ENCODE results near the gene ATP12A.

Gene ATP12A

GRCh38 chr13:24694907-24695306 is 14.7 kb downstream of the ATP12A start:
- DNase-seq (ENCODE audit: extremely low read depth, insufficient read length), result no peak
- H3K36me3 ChIP-seq (ENCODE audit: control insufficient read depth, insufficient read depth, low read length), result no peaks in the 10 kb centered on the region
- H3K4me3 ChIP-seq (replicated peaks; ENCODE audit: low read depth, low read length), result no peak overlapping the region
- TF ChIP-seq, protein P1, sequence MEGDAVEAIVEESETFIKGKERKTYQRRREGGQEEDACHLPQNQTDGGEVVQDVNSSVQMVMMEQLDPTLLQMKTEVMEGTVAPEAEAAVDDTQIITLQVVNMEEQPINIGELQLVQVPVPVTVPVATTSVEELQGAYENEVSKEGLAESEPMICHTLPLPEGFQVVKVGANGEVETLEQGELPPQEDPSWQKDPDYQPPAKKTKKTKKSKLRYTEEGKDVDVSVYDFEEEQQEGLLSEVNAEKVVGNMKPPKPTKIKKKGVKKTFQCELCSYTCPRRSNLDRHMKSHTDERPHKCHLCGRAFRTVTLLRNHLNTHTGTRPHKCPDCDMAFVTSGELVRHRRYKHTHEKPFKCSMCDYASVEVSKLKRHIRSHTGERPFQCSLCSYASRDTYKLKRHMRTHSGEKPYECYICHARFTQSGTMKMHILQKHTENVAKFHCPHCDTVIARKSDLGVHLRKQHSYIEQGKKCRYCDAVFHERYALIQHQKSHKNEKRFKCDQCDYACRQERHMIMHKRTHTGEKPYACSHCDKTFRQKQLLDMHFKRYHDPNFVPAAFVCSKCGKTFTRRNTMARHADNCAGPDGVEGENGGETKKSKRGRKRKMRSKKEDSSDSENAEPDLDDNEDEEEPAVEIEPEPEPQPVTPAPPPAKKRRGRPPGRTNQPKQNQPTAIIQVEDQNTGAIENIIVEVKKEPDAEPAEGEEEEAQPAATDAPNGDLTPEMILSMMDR (IDR thresholded peaks at IDR 0.05; ENCODE audit: insufficient read depth, low read length, poor library complexity, severe bottlenecking), result no peak
- 0 out of 2 replicates have a peak, but pooled peaks cover 1% of the 10 kb centered on the region for H3K27me3 ChIP-seq (replicated peaks; ENCODE audit: control insufficient read depth, insufficient read depth, low read length)

GRCh38 chr13:24698686-24699085 is 18.5 kb downstream of the ATP12A start:
- Histone ChIP-seq H3K27me3 (replicated peaks; ENCODE audit: control insufficient read depth, insufficient read depth, low read length) (no peaks in the 10 kb centered on the region), H3K36me3 (ENCODE audit: control insufficient read depth, insufficient read depth, low read length) (no peaks in the 10 kb centered on the region), H3K4me3 (replicated peaks; ENCODE audit: low read depth, low read length) (no peak overlapping the region)
- DNase-seq (ENCODE audit: extremely low read depth, insufficient read length), result no peak
- TF ChIP-seq, protein P1 (IDR thresholded peaks at IDR 0.05; ENCODE audit: insufficient read depth, low read length, poor library complexity, severe bottlenecking), result no peak

DNA sequence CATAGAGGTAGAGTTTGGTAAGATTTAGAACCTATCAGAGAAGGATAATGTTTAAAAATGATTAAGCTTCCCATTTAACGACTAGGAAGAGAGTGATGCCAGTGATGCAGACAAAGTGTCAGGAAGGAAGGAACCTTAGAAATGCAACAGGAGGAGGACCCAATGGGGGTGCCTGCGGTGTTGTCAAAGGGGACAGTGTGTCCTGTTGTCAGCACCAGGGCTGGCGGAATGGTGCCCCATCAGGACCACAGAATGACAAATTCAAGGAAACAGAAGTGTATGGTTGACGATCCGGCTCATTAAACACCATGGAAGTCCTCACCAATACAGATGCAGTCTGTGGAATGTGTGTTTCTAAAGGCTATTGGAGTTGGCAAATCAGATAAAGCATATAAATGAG is 19.3 kb downstream of the ATP12A start:
- no peaks in the 10 kb centered on the region for H3K36me3 ChIP-seq (ENCODE audit: control insufficient read depth, insufficient read depth, low read length)
- TF ChIP-seq, protein P1 (IDR thresholded peaks at IDR 0.05; ENCODE audit: insufficient read depth, low read length, poor library complexity, severe bottlenecking), result no peak
- H3K4me3 ChIP-seq (replicated peaks; ENCODE audit: low read depth, low read length), result no peak overlapping the region
- no peak for DNase-seq (ENCODE audit: extremely low read depth, insufficient read length)
- H3K27me3 ChIP-seq (replicated peaks; ENCODE audit: control insufficient read depth, insufficient read depth, low read length), result no peaks in the 10 kb centered on the region

GRCh38 chr13:24700539-24700938 is 20.3 kb downstream of the ATP12A start:
- Histone ChIP-seq H3K4me3 (replicated peaks; ENCODE audit: low read depth, low read length) (no peak overlapping the region), H3K27me3 (replicated peaks; ENCODE audit: control insufficient read depth, insufficient read depth, low read length) (no peaks in the 10 kb centered on the region), H3K36me3 (ENCODE audit: control insufficient read depth, insufficient read depth, low read length) (no peaks in the 10 kb centered on the region)
- TF ChIP-seq, protein P1 (IDR thresholded peaks at IDR 0.05; ENCODE audit: insufficient read depth, low read length, poor library complexity, severe bottlenecking), result no peak
- DNase-seq (ENCODE audit: extremely low read depth, insufficient read length), result no peak

DNA sequence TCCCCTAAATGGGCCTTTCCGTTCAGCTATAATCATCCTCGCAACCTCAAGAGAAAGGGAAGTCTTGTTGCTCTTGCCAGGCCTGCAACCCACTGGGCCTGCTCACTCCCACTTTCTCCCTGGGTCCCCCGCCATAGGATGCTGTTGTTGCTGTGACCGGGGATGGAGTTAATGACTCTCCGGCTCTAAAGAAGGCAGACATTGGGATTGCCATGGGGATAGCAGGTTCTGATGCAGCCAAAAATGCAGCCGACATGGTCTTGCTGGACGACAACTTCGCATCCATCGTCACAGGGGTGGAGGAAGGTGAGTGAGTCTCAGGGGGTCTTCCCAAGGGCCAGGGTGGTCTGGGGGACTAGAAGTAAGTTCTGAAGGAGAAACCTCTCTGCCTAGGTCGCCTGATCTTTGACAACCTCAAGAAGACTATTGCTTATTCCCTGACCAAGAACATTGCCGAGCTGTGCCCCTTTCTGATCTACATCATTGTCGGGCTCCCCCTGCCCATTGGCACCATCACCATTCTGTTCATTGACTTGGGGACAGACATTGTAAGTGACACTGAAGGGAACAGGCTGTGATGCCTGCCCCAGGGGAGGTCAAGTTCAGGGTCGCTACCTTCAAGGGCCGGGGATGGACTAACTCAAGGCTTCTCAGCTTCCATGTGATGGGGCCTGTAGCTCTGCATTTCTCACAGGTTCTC is 26.8 kb downstream of the ATP12A start:
- no peaks in the 10 kb centered on the region for H3K27me3 ChIP-seq (replicated peaks; ENCODE audit: control insufficient read depth, insufficient read depth, low read length)
- H3K4me3 ChIP-seq (replicated peaks; ENCODE audit: low read depth, low read length), result no peak overlapping the region
- TF ChIP-seq, protein P1 (IDR thresholded peaks at IDR 0.05; ENCODE audit: insufficient read depth, low read length, poor library complexity, severe bottlenecking), result no peak
- no peak for DNase-seq (ENCODE audit: extremely low read depth, insufficient read length)
- H3K36me3 ChIP-seq (ENCODE audit: control insufficient read depth, insufficient read depth, low read length), result no peaks in the 10 kb centered on the region
